Measurements from ENCODE around the gene TWNK.

GRCh38 chr10:101040851-101041250 lies 53.5 kb downstream of the TWNK start:
- no peak for TF ChIP-seq CTCF (IDR thresholded peaks at IDR 0.05; ENCODE audit: low read depth, low read length)
- no peak for TF ChIP-seq EZH2phosphoT487 (IDR thresholded peaks at IDR 0.05; ENCODE audit: low read depth)

All from OCI-LY3 (cell line).